Mesodermal cell (in vitro differentiated cells): ENCODE measurements around the gene SIGLEC1.

ENCODE experiments used
- H3K27ac ChIP-seq: 2 replicates; pipeline ENCODE4 v1.7.0; 2013; ENCODE audit warnings: mild to moderate bottlenecking, low read depth, low read length, moderate library complexity; ENCODE audit not compliant: severe bottlenecking
- H3K36me3 ChIP-seq: 2 replicates; pipeline ENCODE4 v1.7.1; 2013; ENCODE audit warnings: mild to moderate bottlenecking, low read length, moderate library complexity; ENCODE audit not compliant: control insufficient read depth, insufficient read depth
- H3K4me1 ChIP-seq: one replicate; pipeline ENCODE4 v1.7.1; 2013; ENCODE audit warnings: mild to moderate bottlenecking, low read length; ENCODE audit not compliant: insufficient read depth, control insufficient read depth, poor library complexity, severe bottlenecking
- H3K4me3 ChIP-seq: 2 replicates; pipeline ENCODE4 v1.7.0; 2013; ENCODE audit warnings: low read length, control low read depth, mild to moderate bottlenecking; ENCODE audit not compliant: insufficient read depth, poor library complexity, severe bottlenecking; ENCODE audit errors: extremely low read depth
- H3K9me3 ChIP-seq: 2 replicates; pipeline ENCODE4 v1.7.1; 2013; ENCODE audit warnings: mild to moderate bottlenecking, low read length, moderate library complexity; ENCODE audit not compliant: control insufficient read depth
- WGBS, 2 experiments: methylation state at CpG; one replicate each; pipeline ENCODE4 v1.1.5; 2013; ENCODE audit warnings: missing lambda C conversion rate in 2 of 2; ENCODE audit not compliant: insufficient coverage in 2 of 2; 5-methylcytosine and 5-hydroxymethylcytosine counted together

SIGLEC1 gene

DNA sequence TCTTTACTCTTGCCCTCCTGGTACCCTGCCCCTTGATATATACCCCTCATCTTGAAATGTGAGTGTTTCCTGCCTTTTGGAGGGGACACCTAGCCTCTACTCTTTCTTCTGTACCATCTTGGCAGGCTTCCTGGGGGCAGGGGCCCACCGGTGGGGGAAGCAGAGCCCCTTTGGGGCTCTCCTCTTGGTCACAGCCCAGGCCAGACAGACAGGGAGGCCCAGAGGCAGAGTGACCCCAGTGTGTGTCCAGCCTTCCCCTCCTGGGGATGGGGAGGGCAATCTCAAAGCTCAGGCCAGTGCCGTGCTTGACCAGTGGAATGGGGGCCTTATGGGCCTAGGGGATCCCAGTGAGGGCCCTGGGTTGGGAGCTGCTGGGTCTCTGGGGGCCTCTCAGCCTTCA is 34.2 kb downstream of the SIGLEC1 start:
- peaks cover 5% of the 10 kb centered on the region for H3K36me3 ChIP-seq
- no peak overlapping the region for H3K27ac ChIP-seq
- peaks cover 32% of the 10 kb centered on the region for H3K4me1 ChIP-seq
- no peaks in the 10 kb centered on the region for H3K9me3 ChIP-seq
- no peak overlapping the region for H3K4me3 ChIP-seq
- 77 to 92% methylated on average over 2 of the region's 2 CpGs for WGBS, 2 experiments

DNA sequence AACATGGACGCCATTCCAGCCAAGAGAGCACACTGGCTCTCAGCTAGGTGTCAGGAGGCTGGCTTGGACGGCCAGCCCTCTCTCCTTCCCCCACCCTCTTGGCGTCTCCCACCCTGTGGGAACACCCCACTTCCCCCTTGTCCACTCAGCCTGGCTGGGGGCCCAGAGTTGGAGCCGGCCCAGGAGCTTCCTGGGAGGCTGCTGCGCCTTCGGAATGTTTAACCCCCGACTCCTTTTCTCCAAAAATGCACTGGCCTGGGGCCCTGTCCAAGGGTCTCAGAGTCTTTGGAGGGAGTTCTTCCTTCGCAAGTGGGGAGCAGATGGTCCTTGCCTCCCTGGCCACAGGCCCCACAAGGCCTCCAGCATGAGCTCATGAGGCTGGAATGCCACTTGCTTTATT is 34.7 kb downstream of the SIGLEC1 start:
- peaks cover 5% of the 10 kb centered on the region for H3K36me3 ChIP-seq
- H3K27ac ChIP-seq = no peak overlapping the region
- no peaks in the 10 kb centered on the region for H3K9me3 ChIP-seq
- WGBS, 2 experiments = 82 to 89% methylated on average over 4 to 5 of the region's 8 CpGs
- no peak overlapping the region for H3K4me3 ChIP-seq
- H3K4me1 ChIP-seq = peaks cover 32% of the 10 kb centered on the region

DNA sequence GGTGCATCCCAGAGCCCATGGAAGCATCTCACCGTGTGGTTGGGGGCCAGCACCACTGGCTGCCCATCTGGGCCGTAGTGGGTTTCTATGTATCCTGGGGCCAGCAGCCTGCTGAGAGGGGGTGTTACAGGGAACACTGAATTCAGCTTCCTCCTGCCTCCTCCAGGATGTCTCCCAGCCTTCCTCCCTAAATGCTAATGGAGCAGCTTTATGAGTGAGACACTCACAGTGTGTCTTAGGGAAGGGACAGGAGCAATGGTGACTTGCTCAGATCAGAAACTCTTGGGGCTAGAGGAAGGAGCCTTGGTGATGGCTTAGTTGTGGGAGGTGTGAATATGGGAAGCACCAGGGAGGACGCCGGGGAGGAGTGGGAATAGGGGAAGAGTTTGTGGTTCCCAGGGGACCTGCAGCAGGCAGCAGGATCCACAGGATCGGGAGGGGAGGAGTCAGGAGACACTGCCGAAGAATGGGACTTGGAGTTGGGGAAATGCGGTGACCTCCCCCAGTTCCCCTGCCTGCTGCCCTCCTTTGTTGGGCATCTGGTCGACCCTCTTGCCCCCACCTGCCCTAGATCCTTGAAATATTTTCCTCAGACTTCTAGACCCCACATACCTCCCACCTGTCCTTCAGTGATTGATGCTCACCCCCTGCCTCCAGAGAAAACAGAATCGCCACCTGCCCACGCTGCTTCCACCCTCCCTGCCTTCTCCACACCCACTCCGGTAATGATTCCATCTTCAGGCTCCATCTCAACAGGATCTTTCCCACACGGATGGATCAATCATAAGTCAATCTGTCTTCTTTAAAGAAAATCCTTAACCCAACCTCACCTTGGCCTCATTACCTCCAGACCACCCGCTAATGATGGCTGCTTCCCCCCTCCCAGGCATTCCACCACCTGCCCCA is 37.2 kb downstream of the SIGLEC1 start:
- peaks cover 26% of the 10 kb centered on the region for H3K4me1 ChIP-seq
- H3K4me3 ChIP-seq = no peak overlapping the region
- WGBS, 2 experiments = 74 to 90% methylated on average over 6 to 12 of the region's 13 CpGs

DNA sequence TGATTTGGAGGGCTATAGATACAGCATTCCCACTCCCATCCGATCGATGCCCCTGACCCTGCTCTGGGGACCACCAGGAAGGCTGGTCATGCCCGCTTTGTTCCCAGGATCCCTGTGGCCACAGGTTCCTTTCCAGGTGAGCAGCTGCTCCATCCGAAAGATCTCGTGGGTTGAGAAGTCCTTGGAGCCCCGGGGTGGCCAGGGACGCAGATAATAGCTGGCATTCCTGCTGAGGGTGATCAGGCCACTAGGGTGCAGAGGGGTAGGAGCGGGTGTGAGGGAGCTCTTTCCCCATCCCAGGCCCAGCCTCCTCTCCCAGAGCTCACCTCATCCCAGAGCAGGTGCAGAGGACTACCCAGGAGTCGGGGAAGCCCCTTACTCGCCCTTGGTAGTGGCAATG is 38.0 kb downstream of the SIGLEC1 start:
- 91% methylated on average over 7 to 9 of the region's 10 CpGs for WGBS, 2 experiments
- Histone ChIP-seq H3K27ac (no peak overlapping the region), H3K9me3 (no peaks in the 10 kb centered on the region)

More for the DNA sequence above, 37.2 kb downstream of the SIGLEC1 start:
- H3K36me3 ChIP-seq = peaks cover 5% of the 10 kb centered on the region
- no peak overlapping the region for H3K27ac ChIP-seq
- H3K9me3 ChIP-seq = no peaks in the 10 kb centered on the region

DNA sequence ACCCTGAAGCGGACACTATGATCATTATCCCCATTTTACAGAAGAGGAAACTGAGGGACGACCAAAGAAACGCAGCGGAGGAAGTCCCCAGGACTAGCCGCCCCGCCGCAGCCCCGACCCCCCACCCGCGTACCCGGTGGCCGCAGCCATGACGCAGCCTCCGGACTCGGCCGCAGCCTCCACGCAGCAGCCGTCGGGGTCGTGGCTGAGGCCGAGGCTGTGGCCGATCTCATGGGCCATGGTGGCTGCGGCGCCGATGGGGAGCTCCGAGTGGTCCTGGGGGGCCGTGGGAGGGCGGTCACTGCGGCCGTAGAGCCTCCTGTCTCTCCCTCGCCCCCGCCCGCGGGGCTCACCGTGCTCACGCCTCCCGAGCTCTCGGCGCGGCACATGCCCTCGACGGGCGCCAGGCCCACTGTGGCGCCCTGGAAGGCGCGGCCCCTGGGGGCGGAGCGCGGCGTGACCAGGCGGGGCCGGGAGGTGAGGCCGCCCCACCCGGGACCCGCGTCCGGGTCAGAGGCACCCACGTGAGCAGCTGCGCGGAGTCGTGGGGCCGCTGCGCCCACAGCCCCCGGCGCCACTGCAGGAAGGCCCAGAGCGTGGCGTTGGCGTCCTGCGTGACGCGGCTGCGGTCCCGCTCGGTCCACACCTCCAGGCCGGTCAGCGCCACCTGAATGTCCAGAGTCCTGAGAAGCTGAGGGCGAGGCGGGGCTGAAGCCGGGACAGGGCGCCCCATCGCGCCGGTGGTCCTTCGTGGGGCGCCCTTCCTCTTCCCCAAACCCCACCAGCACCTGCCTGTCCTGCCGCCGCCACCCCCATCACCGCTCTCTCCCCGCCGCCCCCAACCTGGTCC is 39.0 kb downstream of the SIGLEC1 start:
- 96 to 98% methylated on average over 76 to 87 of the region's 90 CpGs for WGBS, 2 experiments
- peaks cover 26% of the 10 kb centered on the region for H3K4me1 ChIP-seq
- H3K27ac ChIP-seq = no peak overlapping the region
- H3K9me3 ChIP-seq = no peaks in the 10 kb centered on the region
- H3K4me3 ChIP-seq = no peak overlapping the region
- H3K36me3 ChIP-seq = peaks cover 5% of the 10 kb centered on the region

More for the DNA sequence above, 38.0 kb downstream of the SIGLEC1 start:
- Histone ChIP-seq H3K36me3 (peaks cover 5% of the 10 kb centered on the region), H3K4me1 (peaks cover 28% of the 10 kb centered on the region), H3K4me3 (no peak overlapping the region)

DNA sequence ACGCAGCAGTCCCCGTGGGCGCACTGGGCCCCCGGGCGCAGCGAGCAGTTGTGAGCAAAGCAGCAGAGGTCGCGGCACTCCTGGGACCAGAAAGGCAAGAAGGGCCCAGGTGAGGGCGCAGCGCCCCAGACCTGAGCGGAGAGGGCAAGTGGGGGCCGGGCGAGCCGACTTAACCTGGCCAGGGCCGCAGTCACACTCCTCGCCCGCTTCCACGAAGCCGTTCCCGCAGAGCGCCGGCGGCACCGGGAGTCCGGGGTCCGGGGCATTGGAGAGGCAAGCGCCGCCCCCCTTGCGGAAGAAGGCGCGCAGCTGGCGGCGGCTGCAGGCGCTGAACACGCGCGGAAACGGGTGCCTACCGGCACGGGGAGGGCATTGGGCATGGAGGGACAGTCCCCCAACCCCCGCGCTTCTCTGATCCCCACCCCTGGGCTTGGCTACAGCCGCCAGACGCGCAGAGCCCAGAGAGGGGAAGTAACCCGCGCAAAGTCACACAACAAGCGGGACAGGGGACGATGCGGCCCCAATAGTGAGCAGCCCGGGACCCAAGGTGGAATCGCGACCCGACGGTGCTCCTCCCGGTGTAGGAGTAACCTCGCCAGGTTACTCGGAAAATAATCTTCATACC is 39.7 kb downstream of the SIGLEC1 start:
- H3K9me3 ChIP-seq = no peaks in the 10 kb centered on the region
- H3K4me1 ChIP-seq = peaks cover 19% of the 10 kb centered on the region
- H3K4me3 ChIP-seq = no peak overlapping the region
- 93 to 97% methylated on average over 30 to 58 of the region's 58 CpGs for WGBS, 2 experiments
- H3K36me3 ChIP-seq = peaks cover 5% of the 10 kb centered on the region
- H3K27ac ChIP-seq = no peak overlapping the region

DNA sequence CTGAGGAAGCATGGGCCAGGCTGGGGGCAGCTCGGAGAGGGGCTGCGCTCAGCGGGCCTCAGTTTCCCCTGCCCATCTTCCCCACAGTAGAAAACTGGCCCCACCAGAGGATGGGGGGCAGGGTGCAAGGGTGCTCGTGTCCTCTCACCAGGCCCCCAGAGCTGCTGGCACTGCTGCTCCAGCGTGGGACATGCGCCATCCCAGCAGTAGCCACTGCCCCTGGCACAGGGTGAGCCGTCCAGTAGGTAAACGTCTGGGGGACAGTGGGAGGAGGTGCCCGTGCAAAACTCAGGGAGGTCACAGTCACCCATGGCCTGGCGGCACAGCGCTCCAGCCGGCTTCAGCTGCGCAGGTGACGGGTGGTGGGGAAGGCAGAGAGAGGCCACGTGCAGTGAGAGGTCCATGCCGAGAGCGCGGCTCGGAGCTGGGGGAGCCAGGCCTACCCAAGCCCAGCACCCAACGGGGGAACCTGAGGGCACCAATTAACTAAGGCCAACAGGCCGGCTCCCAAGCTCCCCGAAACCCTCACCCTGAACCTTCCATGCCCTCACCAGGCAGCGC is 40.3 kb downstream of the SIGLEC1 start:
- Histone ChIP-seq H3K4me1 (peaks cover 14% of the 10 kb centered on the region), H3K4me3 (no peak overlapping the region), H3K27ac (no peak overlapping the region), H3K36me3 (peaks cover 5% of the 10 kb centered on the region), H3K9me3 (no peaks in the 10 kb centered on the region)
- whole genome bisulfite sequencing, 2 experiments = 94 to 97% methylated on average over 18 to 19 of the region's 23 CpGs

DNA sequence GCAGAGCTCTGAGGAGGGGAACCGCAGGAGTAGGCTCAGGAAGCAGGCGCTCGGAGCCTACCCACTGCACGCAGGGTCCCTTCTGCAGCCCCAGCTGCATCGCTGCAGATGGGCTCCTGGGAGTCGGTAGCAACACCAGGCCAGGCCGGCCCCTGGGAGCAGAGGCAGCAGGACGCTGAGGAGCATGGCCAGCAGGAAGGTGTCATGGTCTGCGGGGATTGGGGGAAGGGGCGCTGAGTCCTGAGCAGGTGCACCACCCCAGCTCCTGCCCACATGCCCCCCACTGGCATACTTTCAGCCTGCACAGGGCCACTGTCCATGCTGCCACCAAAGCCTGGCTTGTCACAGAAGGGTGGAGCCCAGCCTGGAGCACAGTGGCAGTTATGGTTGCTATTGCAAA is 41.5 kb downstream of the SIGLEC1 start:
- Histone ChIP-seq H3K27ac (no peak overlapping the region), H3K4me1 (peaks cover 11% of the 10 kb centered on the region), H3K36me3 (peaks cover 5% of the 10 kb centered on the region), H3K4me3 (no peak overlapping the region), H3K9me3 (no peaks in the 10 kb centered on the region)
- WGBS, 2 experiments = 88 to 91% methylated on average over 10 of the region's 10 CpGs

DNA sequence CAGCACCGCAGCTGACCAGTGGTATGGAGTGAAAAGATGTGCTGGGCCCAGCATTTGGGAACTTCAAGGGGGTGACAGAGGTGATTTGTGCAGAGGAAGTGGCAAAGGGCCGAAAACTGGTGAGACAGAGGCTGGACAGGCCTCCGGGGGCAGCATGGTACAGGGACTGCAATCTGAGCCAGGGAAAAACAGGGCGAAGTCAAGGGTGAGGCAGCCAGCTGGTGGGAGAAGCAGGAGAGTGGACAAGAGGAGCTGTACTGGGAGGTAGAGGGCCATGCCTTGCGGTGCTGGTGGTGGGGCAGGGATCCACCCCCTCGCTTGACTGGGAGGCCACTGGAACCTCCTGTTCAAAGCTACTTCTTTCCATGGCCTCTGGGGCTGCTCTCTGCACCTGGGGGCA is 41.9 kb downstream of the SIGLEC1 start:
- H3K4me1 ChIP-seq = peaks cover 11% of the 10 kb centered on the region
- no peaks in the 10 kb centered on the region for H3K9me3 ChIP-seq
- 63 to 77% methylated on average over 4 to 6 of the region's 6 CpGs for WGBS, 2 experiments
- H3K27ac ChIP-seq = no peak overlapping the region
- no peak overlapping the region for H3K4me3 ChIP-seq
- H3K36me3 ChIP-seq = peaks cover 2% of the 10 kb centered on the region

DNA sequence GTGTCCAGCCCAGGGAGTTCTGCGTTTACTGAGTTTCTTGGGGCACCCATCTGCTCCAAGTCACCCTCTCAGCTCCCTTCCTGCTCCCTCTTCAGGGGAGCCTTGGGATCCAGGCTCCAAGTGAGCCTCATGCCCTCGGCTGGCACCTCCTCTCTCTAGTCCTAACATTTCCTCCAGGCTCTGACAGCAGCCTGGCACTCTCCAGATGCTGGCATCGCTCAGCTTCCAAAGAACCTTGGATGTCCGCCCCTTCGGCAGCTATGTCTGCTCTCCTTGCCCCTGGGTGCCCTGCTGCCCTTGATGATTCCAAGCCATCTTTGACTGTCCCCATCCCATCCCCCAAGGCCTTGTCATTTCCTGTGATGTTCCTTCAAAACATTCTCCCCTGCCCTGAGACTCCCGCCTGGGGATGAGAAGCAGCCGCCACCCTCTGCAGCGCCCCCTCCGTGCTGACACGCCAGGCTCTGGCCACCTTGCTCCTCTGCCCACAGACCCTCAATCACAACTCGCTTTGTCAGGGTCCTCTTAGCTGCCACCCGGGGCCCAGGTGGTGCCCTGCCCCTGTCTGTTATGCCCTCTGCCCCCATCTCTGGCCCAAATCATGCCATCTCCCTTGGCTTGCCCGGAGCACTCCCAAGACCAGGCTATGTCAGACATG is 42.6 kb downstream of the SIGLEC1 start:
- Histone ChIP-seq H3K9me3 (no peaks in the 10 kb centered on the region), H3K27ac (no peak overlapping the region), H3K36me3 (no peaks in the 10 kb centered on the region), H3K4me3 (no peak overlapping the region), H3K4me1 (peaks cover 11% of the 10 kb centered on the region)
- WGBS, 2 experiments = 82 to 94% methylated on average over 10 to 13 of the region's 13 CpGs
